Naive thymus-derived CD4-positive, alpha-beta T cell (primary cell): ENCODE measurements around the gene TET3. TPM values are rescaled to one million over a fixed set of nuclear protein-coding genes. Genes with fewer than 3 reads are reported as not detected.

ENCODE experiments used
- polyA plus RNA-seq, 2 donors: library from polyadenylated mRNA; unstranded; fragments of 300-500 nt; fragmentation: Illumina TruSeq; gene quantifications; one replicate each; pipeline ENCODE4 v1.2.3, GENCODE V29; 2021
- total RNA-seq, 6 experiments: library from RNA in 5 of 6; stranded (reverse) in 5 of 6; gene quantifications; 1 replicate in 5 of 6; 2 replicates in 1 of 6; pipeline ENCODE4 v1.2.3 and lab custom pipeline; 2021 to 2026

TET3 gene
- total and polyA plus RNA-seq, 7 experiments from 2014 or later, result 0.77 to 38.6 (median 24.9) TPM

Other genes starting within 250 kb of the TET3 start
- gene TPRKB, start 247.6 kb upstream of the TET3 start, total RNA-seq, result 10 to 100 TPM; 16.5 to 34.6 (median 27.5) TPM
- 10 to 100 TPM; 62.0 to 87.9 TPM for gene TPRKB, start 247.6 kb upstream of the TET3 start, polyA plus RNA-seq
- gene DUSP11, start 204.8 kb upstream of the TET3 start, total RNA-seq, result 10 to 100 TPM; 32.0 to 54.1 (median 43.8) TPM
- gene DUSP11, start 204.8 kb upstream of the TET3 start, polyA plus RNA-seq, result 10 to 100 TPM; 61.6 to 70.9 TPM
- not detected for gene C2orf78, start 200.7 kb upstream of the TET3 start, total RNA-seq
- not detected for gene C2orf78, start 200.7 kb upstream of the TET3 start, polyA plus RNA-seq
- gene STAMBP, start 155.9 kb upstream of the TET3 start, total RNA-seq, result 10 to 100 TPM; 22.2 to 44.5 (median 32.9) TPM
- 10 to 100 TPM; 38.1 to 38.8 TPM for gene STAMBP, start 155.9 kb upstream of the TET3 start, polyA plus RNA-seq
- gene ACTG2, start 91.9 kb upstream of the TET3 start, total RNA-seq, result not detected
- not detected for gene ACTG2, start 91.9 kb upstream of the TET3 start, polyA plus RNA-seq
- gene DGUOK, start 58.0 kb upstream of the TET3 start, total RNA-seq, result 10 to 100 TPM; 43.1 to 73.9 (median 65.8) TPM
- gene DGUOK, start 58.0 kb upstream of the TET3 start, polyA plus RNA-seq, result 100 to 1,000 TPM; 207 to 220 TPM
- 10 to 100 TPM in 4 of 5 experiments, 1 to 10 TPM in 1; 6.9 to 54.8 (median 13.7) TPM for gene BOLA3, start 163.0 kb downstream of the TET3 start, total RNA-seq
- gene BOLA3, start 163.0 kb downstream of the TET3 start, polyA plus RNA-seq, result 10 to 100 TPM; 70.0 to 87.3 TPM
- 100 to 1,000 TPM; 113 to 185 (median 140) TPM for gene MOB1A, start 194.0 kb downstream of the TET3 start, total RNA-seq
- 100 to 1,000 TPM; 106 to 120 TPM for gene MOB1A, start 194.0 kb downstream of the TET3 start, polyA plus RNA-seq
- 100 to 1,000 TPM in 1 of 5 experiments, 10 to 100 TPM in 4; 14.5 to 186 (median 25.1) TPM for gene MTHFD2, start 213.7 kb downstream of the TET3 start, total RNA-seq
- gene MTHFD2, start 213.7 kb downstream of the TET3 start, polyA plus RNA-seq, result 1 to 10 TPM; 6.8 to 8.1 TPM